Measurements from ENCODE around the gene LHPP.

LHPP gene

DNA sequence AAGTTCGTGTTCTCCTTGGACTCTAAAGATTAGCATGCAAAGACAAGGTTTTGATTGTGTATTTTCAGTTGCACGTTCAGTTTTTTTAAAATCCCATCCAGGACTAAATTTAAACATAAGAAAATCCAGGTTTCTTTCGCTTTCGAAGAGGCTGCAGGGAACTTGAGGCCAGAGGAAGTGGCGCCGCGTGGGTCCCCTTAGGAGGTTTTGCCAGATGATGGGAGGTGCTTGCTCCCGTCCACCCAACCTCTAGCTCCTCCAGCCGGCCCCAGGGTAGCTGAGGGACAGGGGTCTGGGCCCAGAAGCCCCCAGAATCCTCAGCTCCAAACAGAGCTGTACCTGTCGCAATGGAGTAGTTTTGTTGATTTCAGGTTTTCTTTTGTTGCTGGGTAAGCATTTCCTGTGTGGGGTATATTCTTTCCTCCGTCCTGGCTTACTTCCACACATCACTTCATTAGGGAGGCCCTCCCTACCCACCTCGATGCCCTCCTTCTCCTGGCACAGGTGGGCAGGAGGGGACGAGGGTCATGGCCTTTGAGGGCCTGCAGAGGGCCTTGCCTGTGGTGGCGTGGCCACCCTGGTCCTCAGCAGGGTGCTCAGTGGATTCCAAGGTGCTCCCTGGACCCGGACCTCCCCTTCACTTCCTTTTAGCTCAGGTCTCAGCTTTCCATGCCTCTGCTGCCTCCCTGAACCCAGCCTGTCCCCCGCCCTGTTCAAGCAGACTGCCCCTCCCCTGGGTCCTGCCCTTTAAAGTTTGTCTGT, 32.6 kb downstream of the LHPP start:
- TF ChIP-seq FOXP2 (optimal IDR thresholded peaks at IDR 0.05; ENCODE audit: control extremely low read depth, extremely low read length, insufficient read depth) (no peak), POLR2AphosphoS5 (IDR thresholded peaks at IDR 0.05; ENCODE audit: borderline replicate concordance, low read depth, low read length) (no peak), EZH2 (IDR thresholded peaks at IDR 0.05) (no peak)
- no peak overlapping the region for H3K9ac ChIP-seq (ENCODE audit: insufficient read length)
- H3K9me3 ChIP-seq (ENCODE audit: low read depth, low read length) = no peaks in the 10 kb centered on the region
- no peak for DNase-seq (ENCODE audit: low read depth, low spot score)
- no peak overlapping the region for H3K4me3 ChIP-seq
- H3K36me3 ChIP-seq (ENCODE audit: insufficient read depth, low read length) = no peaks in the 10 kb centered on the region
- no peak overlapping the region for H3K27ac ChIP-seq

DNA sequence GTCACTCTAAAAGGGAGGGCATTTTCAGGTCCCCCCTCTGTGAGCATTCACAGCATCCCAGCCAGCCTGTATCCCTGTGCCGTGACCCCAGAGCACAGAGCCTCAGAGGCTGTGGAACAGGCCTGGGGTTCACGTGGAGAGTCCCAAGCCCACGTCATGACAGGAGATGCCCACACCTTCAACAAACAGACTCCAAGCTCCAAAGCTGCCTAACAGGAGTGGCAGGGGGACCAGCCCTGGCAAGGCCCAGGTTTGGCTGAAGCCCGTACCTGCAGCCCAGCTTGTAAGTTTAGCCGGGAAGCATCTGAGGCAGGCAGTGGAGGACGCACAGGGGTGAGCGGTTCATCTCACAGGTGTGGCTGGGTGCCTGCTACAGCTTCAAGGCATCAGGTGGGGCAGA, 33.5 kb downstream of the LHPP start:
- Histone ChIP-seq H3K9me3 (ENCODE audit: low read depth, low read length) (no peaks in the 10 kb centered on the region), H3K9ac (ENCODE audit: insufficient read length) (no peak overlapping the region), H3K27ac (no peak overlapping the region), H3K4me3 (no peak overlapping the region), H3K36me3 (ENCODE audit: insufficient read depth, low read length) (no peaks in the 10 kb centered on the region)
- TF ChIP-seq POLR2AphosphoS5 (IDR thresholded peaks at IDR 0.05; ENCODE audit: borderline replicate concordance, low read depth, low read length) (no peak), FOXP2 (optimal IDR thresholded peaks at IDR 0.05; ENCODE audit: control extremely low read depth, extremely low read length, insufficient read depth) (no peak), EZH2 (IDR thresholded peaks at IDR 0.05) (no peak)
- no peak for DNase-seq (ENCODE audit: low read depth, low spot score)

DNA sequence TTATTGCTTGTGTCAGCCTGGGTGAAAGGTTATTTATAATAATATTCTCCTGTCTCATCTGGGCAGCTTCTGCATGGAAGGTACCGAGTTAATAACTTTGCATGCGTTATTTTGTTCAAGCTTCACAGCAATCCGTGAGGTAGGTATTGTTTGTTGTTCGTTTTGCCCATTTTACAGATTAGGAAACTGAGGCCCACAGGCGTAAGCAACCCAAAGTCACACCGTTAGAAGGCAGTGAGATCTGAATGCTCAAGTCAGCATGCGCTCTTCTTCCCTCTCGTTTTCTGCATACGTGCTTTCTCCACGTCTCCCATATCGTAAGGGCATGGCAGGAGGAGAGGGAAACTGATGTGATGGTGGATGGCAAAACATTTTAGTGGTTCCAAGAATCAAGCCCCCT, 34.1 kb downstream of the LHPP start:
- Histone ChIP-seq H3K9me3 (ENCODE audit: low read depth, low read length) (no peaks in the 10 kb centered on the region), H3K27ac (no peak overlapping the region), H3K9ac (ENCODE audit: insufficient read length) (no peak overlapping the region), H3K36me3 (ENCODE audit: insufficient read depth, low read length) (no peaks in the 10 kb centered on the region), H3K4me3 (no peak overlapping the region)
- DNase-seq (ENCODE audit: low read depth, low spot score) = no peak
- no peak for TF ChIP-seq POLR2AphosphoS5 (IDR thresholded peaks at IDR 0.05; ENCODE audit: borderline replicate concordance, low read depth, low read length)
- no peak for TF ChIP-seq EZH2 (IDR thresholded peaks at IDR 0.05)
- TF ChIP-seq FOXP2 (optimal IDR thresholded peaks at IDR 0.05; ENCODE audit: control extremely low read depth, extremely low read length, insufficient read depth) = no peak

DNA sequence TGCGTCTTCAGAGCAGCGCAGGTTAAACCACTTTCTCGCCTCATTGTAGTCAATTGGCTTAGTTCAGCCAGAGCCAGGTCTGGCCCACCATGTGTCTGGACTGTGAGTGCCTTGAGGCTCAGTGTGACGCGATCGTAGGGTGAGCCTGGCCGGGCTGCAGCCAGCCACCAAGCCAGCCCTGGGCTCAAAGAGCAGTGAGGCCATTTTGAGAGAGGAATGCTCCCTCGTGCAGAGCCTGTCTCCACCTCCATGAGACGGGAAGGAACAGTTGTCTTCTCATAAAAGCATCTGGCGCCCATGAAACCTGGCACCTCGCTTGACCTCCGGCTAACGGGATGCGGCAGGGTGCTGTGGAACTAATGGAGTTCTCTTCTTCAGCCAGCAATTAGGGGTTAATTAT, 34.5 kb downstream of the LHPP start:
- Histone ChIP-seq H3K4me3 (no peak overlapping the region), H3K9ac (ENCODE audit: insufficient read length) (no peak overlapping the region), H3K27ac (no peak overlapping the region), H3K9me3 (ENCODE audit: low read depth, low read length) (no peaks in the 10 kb centered on the region), H3K36me3 (ENCODE audit: insufficient read depth, low read length) (no peaks in the 10 kb centered on the region)
- no peak for DNase-seq (ENCODE audit: low read depth, low spot score)
- TF ChIP-seq FOXP2 (optimal IDR thresholded peaks at IDR 0.05; ENCODE audit: control extremely low read depth, extremely low read length, insufficient read depth) = no peak
- TF ChIP-seq EZH2 (IDR thresholded peaks at IDR 0.05) = no peak
- TF ChIP-seq POLR2AphosphoS5 (IDR thresholded peaks at IDR 0.05; ENCODE audit: borderline replicate concordance, low read depth, low read length) = no peak

DNA sequence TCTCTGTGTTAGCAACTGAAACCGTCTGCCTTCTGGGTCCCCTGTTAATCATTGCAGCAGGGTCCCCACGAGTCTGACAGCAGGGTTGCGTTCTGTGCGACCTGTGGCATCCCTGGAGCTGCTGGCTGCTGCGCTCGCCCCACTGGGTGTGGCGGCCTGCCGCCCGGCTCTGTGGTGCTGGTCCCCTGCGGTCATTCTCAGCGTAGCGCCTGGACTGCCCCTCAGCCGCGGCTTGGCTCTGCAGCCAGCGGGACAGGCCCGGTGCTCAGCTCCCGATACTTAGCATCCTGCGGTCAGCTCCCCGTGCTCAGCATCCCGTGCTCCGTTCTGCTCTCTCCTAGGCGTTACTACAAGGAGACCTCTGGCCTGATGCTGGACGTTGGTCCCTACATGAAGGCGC, 35.0 kb downstream of the LHPP start:
- Histone ChIP-seq H3K9ac (ENCODE audit: insufficient read length) (no peak overlapping the region), H3K27ac (no peak overlapping the region), H3K4me3 (no peak overlapping the region), H3K36me3 (ENCODE audit: insufficient read depth, low read length) (no peaks in the 10 kb centered on the region), H3K9me3 (ENCODE audit: low read depth, low read length) (no peaks in the 10 kb centered on the region)
- no peak for TF ChIP-seq EZH2 (IDR thresholded peaks at IDR 0.05)
- no peak for TF ChIP-seq FOXP2 (optimal IDR thresholded peaks at IDR 0.05; ENCODE audit: control extremely low read depth, extremely low read length, insufficient read depth)
- TF ChIP-seq POLR2AphosphoS5 (IDR thresholded peaks at IDR 0.05; ENCODE audit: borderline replicate concordance, low read depth, low read length) = no peak
- no peak for DNase-seq (ENCODE audit: low read depth, low spot score)

DNA sequence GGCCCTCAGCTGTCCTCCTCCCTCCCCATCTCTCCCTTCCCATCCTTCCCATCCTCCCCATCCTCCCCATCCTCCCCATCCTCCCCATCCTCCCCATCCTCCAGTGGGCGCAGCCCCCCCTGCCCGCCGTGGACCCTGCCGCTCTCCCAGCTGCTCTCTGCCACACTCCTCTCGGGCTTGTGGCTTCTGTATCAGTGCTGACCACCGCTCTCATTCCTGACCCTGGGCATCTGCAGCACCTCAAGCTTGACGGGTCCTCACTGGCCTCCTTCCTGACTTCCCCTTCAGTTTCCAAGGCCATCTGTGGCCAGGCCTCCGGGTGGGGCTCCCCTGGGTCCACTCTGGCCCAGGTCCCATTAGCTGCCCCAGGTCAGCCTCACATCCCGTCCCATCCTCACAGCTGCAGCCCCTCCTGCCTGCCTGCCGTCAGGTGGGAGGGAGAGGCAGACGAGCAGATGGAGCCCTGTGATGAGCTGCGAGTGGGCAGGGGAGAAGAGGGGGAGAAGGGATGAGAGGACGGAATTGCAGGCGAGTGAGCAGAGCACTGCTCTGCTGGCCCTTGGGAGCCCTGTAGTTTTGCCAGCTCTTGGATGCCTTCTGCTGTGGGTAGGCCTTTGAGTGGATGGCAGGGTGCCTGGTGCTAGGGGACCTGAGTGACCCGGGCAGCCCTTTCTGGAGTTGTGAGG, 35.7 kb downstream of the LHPP start:
- H3K9me3 ChIP-seq (ENCODE audit: low read depth, low read length) = no peaks in the 10 kb centered on the region
- no peak overlapping the region for H3K9ac ChIP-seq (ENCODE audit: insufficient read length)
- TF ChIP-seq FOXP2 (optimal IDR thresholded peaks at IDR 0.05; ENCODE audit: control extremely low read depth, extremely low read length, insufficient read depth) = no peak
- no peak for TF ChIP-seq EZH2 (IDR thresholded peaks at IDR 0.05)
- no peak for TF ChIP-seq POLR2AphosphoS5 (IDR thresholded peaks at IDR 0.05; ENCODE audit: borderline replicate concordance, low read depth, low read length)
- H3K36me3 ChIP-seq (ENCODE audit: insufficient read depth, low read length) = no peaks in the 10 kb centered on the region
- no peak overlapping the region for H3K27ac ChIP-seq
- no peak overlapping the region for H3K4me3 ChIP-seq
- no peak for DNase-seq (ENCODE audit: low read depth, low spot score)

DNA sequence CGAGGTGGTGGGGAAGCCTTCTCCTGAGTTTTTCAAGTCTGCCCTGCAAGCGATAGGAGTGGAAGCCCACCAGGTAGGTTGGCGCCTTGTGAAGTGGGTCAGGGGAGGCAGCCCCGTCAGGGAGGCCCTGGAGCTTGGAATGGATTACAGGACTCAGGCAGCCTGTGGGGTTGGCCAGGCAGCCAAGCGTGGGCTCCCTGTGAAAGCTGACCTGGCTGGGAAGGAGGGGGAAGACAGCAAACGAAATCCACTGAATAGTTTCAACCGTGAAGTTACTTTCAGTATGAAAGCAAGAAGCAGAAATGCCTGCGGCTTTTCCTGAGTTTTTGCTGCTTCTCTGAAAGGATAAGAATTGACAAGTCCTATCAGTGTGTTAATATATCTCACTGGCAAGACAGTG, 36.4 kb downstream of the LHPP start:
- Histone ChIP-seq H3K27ac (no peak overlapping the region), H3K4me3 (no peak overlapping the region), H3K36me3 (ENCODE audit: insufficient read depth, low read length) (no peaks in the 10 kb centered on the region), H3K9me3 (ENCODE audit: low read depth, low read length) (no peaks in the 10 kb centered on the region), H3K9ac (ENCODE audit: insufficient read length) (no peak overlapping the region)
- TF ChIP-seq FOXP2 (optimal IDR thresholded peaks at IDR 0.05; ENCODE audit: control extremely low read depth, extremely low read length, insufficient read depth) (no peak), EZH2 (IDR thresholded peaks at IDR 0.05) (no peak), POLR2AphosphoS5 (IDR thresholded peaks at IDR 0.05; ENCODE audit: borderline replicate concordance, low read depth, low read length) (no peak)
- DNase-seq (ENCODE audit: low read depth, low spot score) = no peak

DNA sequence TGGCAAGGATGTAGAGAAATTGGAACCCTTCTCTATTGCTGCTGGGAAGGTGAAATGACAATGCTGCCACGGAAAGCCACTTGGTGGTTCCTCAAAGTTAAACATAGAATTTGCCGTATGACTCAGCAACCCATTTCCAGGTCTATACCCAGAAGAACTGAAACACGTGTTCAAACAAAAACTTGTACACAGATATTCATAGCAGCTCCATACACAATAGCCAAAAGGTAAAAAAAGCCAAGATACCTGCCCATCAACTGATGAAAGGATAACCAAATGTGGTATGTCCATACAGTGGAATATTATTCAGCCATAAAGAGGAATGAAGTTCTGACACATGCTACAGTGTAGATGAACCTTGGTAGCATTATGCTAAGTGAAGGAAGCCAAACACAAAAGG, 39.1 kb downstream of the LHPP start:
- no peak overlapping the region for H3K27ac ChIP-seq
- DNase-seq (ENCODE audit: low read depth, low spot score) = no peak

More for the DNA sequence above, 39.1 kb downstream of the LHPP start:
- Histone ChIP-seq H3K4me3 (no peak overlapping the region), H3K36me3 (ENCODE audit: insufficient read depth, low read length) (no peaks in the 10 kb centered on the region), H3K9ac (ENCODE audit: insufficient read length) (no peak overlapping the region), H3K9me3 (ENCODE audit: low read depth, low read length) (no peaks in the 10 kb centered on the region)
- TF ChIP-seq POLR2AphosphoS5 (IDR thresholded peaks at IDR 0.05; ENCODE audit: borderline replicate concordance, low read depth, low read length) (no peak), FOXP2 (optimal IDR thresholded peaks at IDR 0.05; ENCODE audit: control extremely low read depth, extremely low read length, insufficient read depth) (no peak), EZH2 (IDR thresholded peaks at IDR 0.05) (no peak)

All from SK-N-MC (cell line).